ENCODE results near the gene VAX1.

VAX1 gene

DNA sequence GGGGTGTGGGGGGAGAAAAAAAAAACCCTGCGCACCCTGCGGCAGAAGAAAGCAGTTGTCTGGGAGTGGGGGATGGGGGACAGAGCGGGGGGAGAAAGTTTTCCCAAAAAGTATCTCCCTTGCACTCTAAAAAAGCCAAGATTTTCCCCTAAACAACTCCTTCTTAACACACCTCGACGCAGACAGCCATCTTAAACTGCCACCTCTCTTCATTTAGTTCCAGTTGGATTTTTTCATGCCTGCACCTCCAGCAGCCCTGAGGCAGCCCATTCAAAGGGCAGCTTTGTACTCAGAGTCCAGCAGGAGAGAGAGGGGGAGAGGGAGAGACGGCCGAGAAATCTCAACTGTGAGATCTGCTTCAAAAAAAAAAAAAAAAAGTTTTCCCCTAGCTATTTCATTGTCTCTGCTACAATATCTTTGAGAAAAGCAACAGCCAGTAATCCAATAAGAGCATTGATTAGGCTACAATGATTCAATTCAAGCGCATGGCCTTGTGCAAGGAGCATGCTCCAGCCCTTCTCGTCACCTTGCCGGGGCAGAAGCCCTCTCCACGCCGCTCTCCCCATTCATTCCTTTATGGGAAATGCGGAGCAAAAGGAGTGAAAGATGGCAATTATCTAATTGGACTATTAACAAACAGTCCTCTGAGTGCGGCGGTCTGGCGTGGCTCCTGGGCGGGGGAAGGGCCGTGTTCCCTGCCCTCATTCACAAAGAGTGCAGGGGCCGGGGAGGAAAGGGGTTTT is 939 bp upstream of the VAX1 start:
- TF ChIP-seq, protein P1, sequence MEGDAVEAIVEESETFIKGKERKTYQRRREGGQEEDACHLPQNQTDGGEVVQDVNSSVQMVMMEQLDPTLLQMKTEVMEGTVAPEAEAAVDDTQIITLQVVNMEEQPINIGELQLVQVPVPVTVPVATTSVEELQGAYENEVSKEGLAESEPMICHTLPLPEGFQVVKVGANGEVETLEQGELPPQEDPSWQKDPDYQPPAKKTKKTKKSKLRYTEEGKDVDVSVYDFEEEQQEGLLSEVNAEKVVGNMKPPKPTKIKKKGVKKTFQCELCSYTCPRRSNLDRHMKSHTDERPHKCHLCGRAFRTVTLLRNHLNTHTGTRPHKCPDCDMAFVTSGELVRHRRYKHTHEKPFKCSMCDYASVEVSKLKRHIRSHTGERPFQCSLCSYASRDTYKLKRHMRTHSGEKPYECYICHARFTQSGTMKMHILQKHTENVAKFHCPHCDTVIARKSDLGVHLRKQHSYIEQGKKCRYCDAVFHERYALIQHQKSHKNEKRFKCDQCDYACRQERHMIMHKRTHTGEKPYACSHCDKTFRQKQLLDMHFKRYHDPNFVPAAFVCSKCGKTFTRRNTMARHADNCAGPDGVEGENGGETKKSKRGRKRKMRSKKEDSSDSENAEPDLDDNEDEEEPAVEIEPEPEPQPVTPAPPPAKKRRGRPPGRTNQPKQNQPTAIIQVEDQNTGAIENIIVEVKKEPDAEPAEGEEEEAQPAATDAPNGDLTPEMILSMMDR (IDR thresholded peaks at IDR 0.05) = no peak
- H3K27ac ChIP-seq = no peak overlapping the region
- no peak for DNase-seq (ENCODE audit: low spot score)
- H3K4me3 ChIP-seq = no peak overlapping the region

GRCh38 chr10:117137031-117137910 is 799 bp downstream of the VAX1 start:
- no peak for DNase-seq (ENCODE audit: low spot score)
- TF ChIP-seq, protein P1 (IDR thresholded peaks at IDR 0.05) = no peak
- Histone ChIP-seq H3K27ac (no peak overlapping the region), H3K4me3 (peak overlapping the region; percentile 68)

DNA sequence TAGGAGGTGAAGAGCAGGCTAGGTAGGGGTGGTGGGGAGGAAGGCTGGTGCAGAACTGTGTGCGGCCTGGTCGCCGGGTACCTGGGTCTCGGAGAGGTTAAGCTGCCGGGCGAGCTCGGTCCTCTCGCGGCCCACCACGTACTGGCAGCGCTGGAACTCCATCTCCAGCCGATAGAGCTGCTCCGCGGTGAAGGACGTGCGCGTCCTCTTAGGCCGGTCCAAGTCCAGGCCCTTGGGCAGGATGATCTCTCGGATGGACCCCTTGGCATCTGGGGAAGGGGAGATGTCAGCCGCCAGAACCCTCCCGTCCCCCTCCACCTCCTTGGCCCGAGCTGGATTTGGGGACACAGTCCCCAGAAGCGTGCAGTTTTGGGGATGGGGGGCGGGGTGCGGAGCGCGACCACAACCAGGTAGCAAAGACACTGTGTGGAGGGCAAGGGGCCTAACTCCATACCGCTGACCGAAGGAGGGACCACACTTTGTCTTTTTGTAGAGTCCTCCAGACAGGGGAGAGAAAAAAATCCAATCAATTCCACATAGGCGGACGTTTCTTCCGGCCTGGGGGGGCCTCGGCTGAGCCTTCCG is 1.6 kb downstream of the VAX1 start:
- peak overlapping the region; percentile 68 for H3K4me3 ChIP-seq
- no peak for DNase-seq (ENCODE audit: low spot score)
- TF ChIP-seq, protein P1 (IDR thresholded peaks at IDR 0.05) = no peak
- no peak overlapping the region for H3K27ac ChIP-seq

- DNase-seq (ENCODE audit: low spot score) = no peak
- Histone ChIP-seq H3K27ac (no peak overlapping the region), H3K4me3 (no peak overlapping the region)
- TF ChIP-seq, protein P1 (IDR thresholded peaks at IDR 0.05) = no peak
Observed at GRCh38 chr10:117135480-117136140, 2.5 kb downstream of the VAX1 start.

- no peak for DNase-seq (ENCODE audit: low spot score)
- TF ChIP-seq, protein P1 (IDR thresholded peaks at IDR 0.05) = no peak
- H3K4me3 ChIP-seq = peak overlapping the region; percentile 58
- H3K27ac ChIP-seq = no peak overlapping the region
Observed at GRCh38 chr10:117135026-117135372, 3.1 kb downstream of the VAX1 start.

DNA sequence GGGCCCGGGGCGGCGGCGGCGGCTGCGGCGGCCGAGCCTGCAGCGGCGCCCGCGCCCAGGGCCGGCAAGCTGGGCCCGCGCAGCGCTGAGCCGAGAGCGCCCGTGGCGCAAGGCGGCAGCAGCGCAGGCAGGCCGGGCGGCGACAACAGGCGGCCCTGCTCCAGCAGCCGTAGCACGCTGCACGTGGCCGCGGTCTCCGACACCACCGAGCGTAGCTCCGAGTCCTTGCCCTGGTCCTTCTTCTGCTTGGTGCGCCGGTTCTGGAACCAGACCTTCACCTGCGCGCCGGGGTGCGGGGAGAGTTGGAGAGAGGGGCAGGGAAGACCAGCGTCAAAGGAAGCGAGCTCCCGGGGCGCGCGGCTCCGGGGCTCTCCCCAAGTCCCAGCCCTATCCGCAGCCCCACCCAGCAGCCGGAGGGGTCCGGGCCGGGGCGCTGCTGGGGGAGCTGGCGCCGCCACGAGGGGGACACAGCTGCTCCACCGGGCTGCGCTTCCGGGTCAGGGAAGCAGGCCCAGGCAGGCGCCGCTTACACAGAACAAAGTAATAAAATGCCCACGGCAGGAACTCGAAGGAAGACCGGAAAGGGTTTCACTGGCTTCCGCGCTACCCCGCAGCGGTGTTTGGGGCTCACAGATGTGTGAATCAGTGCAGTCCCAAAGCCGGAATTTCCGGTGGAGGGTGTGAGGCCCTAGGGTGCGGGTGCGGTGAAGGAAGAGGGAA is 3.6 kb downstream of the VAX1 start:
- no peak for DNase-seq (ENCODE audit: low spot score)
- TF ChIP-seq, protein P1 (IDR thresholded peaks at IDR 0.05) = no peak
- H3K27ac ChIP-seq = no peak overlapping the region
- peak overlapping the region; percentile 58 for H3K4me3 ChIP-seq
